Activated CD4-positive, CD25-positive, alpha-beta regulatory T cell (primary cell): ENCODE results near the gene LYPD3.
"Not testable (repeated sequence)": the region's sequence is repeated elsewhere in the genome, so short reads cannot be mapped to it uniquely, and the experiment has no call there.

Experiments
- DNase-seq, 4 experiments: peaks; one replicate each; lab custom pipeline; 2025; lab: John Stamatoyannopoulos, UW

LYPD3 gene

DNA sequence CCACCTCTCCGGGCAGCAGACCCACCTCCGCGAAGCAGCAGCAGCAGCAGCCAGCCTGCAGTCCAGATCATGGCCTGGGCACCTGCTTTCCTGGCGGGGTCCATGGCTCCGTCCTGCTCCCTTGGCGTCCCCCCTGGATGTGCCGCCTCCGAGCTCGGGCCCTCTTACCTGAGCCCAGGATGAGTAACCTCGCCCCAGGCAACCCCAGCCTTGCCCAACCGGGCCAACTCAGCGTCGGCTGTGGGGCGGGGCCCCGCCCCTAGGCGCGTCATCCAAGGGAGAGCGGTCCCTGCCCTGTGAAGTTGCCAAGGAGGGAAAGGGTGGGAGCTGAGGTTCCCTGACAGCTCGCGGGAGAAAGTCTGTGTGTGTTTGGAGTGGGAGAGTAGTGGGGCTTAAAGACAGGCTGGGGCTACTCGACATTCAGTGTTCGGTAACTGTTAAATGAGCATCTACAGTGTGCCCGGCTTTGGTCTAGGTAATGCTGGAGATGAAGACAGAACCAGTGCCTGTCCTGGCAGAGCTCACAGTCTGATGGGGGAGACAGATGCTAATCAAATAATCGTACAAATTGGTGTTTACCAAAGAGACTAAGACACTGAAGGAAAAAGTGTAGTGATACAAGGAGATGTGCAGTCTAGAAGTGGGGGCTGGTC, at the start of gene LYPD3:
Gene LYPD3 (minus strand): TSS at position 141 of the 653 bp plus-strand sequence. CDS start 37 bp downstream, at position 104.
- no peak for DNase-seq

GRCh38 chr19:43512399-43512798, 47.0 kb upstream of the LYPD3 start:
- not testable (repeated sequence) for DNase-seq

GRCh38 chr19:43511324-43511723, 45.9 kb upstream of the LYPD3 start:
- DNase-seq: no peak

DNA sequence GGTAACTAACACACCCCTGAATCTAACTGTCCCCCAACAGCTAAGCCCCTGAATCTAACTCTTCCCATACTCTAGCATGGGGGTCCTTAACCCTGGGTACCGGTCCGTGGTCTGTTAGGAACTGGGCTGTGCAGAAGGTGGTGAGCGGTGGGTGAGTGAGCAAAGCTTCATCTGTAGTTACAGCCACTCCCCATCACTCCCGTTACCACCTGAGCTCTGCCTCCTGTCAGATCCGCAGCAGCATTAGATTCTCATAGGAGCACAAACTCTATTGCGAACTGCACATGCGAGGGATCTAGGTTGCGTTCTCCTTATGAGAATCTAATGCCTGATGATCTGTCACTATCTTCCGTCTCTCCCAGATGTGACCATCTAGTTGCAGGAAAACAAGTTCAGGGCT, 45.3 kb upstream of the LYPD3 start:
- no peak for DNase-seq

DNA sequence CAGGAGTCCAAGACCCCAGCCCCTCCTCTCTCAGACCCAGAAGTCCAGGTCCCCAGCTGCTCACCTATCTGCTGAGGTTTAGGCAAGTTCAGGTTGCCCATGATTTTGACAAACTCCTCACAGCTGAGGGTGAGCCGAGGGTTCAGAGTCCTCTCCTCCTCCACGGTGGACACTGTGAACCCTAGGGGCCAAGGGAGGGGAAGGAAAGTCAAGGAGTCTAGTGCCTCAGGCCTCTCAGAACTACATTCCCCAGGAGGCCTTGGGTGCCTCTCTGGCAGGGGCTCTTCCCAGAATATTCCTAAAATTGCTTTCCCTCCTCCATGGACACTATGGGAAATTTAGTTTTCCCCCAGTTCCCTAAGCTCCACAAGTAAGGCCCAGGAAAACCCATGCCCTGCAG, 42.5 kb upstream of the LYPD3 start:
- DNase-seq: no peak

GRCh38 chr19:43506629-43507028, 41.2 kb upstream of the LYPD3 start:
- DNase-seq: no peak

GRCh38 chr19:43505941-43506340, 40.5 kb upstream of the LYPD3 start:
- DNase-seq: no peak

DNA sequence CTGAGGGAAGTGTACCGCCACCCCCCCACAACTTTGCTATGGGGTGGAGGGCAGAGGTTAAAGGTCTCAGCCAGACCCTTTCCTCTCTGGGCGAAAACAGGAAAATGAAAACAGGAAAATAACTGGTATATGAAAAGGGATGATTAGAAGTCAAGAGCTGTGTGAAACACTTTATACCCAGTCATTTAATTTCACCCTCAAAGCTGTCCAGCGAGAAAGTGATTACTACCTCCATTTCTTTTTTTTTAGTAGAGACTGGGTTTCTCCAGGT, 39.7 kb upstream of the LYPD3 start:
- DNase-seq: no peak

GRCh38 chr19:43504426-43505185, 39.2 kb upstream of the LYPD3 start, which contains the start of gene PHLDB3:
Gene PHLDB3 (minus strand): TSS chr19:43504746. CDS start chr19:43504118, 628 bp downstream.
- DNase-seq: peak; percentile 29 to 51 (median 31)

GRCh38 chr19:43503501-43504425, 38.4 kb upstream of the LYPD3 start:
- DNase-seq: peak; percentile 96 to 98 (median 98)

- no peak for DNase-seq
Measured at GRCh38 chr19:43502419-43502976, 37.1 kb upstream of the LYPD3 start.

GRCh38 chr19:43501661-43502418, 36.4 kb upstream of the LYPD3 start:
- DNase-seq: no peak

- no peak for DNase-seq
Measured at GRCh38 chr19:43499042-43499441, 33.6 kb upstream of the LYPD3 start.

DNA sequence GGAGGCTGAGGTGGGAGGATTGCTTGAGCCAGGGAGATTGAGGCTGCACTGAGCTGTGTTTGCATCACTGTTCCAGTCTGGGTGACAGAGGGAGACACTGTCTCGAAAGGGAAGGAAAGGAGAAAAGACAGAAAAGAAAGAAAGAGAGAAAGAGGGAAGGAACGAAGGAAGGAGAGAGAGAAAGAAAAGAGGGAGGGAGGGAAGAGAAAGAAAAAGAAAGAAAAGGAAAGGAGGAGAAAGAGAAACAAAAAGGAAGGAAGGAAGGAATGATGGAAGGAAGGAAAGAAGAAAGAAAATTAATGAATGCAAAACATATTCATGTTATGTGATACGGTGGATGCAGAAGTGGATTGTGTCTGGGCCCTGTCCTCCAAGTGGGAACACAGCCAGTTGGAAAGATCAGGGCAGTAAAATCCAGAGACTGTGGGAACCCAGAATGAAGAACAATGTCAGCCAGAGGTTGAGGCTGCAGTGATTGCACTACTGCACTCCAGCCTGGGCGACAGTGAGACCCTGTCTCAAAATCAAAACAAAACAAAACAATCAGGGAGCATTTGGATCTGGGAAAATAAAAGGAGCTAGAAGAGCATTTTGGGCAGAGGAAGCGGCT, 32.9 kb upstream of the LYPD3 start:
- DNase-seq: no peak

GRCh38 chr19:43496960-43497359, 31.6 kb upstream of the LYPD3 start:
- DNase-seq: no peak

GRCh38 chr19:43495082-43495481, 29.7 kb upstream of the LYPD3 start:
- DNase-seq: no peak

DNA sequence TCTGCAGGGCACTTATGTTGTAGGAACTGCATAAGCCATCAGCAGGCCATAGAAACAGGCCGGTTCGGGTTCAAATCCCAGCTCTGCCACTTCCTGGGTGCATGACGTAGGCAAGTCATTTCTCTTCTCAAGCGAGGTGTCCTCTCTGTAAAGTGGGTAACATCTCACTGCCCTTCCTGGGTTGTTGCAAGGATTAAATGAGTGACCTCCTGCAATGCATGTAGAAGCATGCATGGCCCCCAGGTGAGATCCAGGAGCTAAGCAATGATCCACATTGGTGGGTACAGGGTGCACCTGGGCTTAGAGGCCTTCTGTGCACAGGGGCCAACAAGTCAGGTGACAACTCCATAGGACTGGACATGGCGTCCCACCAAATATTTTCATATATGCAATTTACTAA, 25.4 kb upstream of the LYPD3 start:
- DNase-seq: no peak

DNA sequence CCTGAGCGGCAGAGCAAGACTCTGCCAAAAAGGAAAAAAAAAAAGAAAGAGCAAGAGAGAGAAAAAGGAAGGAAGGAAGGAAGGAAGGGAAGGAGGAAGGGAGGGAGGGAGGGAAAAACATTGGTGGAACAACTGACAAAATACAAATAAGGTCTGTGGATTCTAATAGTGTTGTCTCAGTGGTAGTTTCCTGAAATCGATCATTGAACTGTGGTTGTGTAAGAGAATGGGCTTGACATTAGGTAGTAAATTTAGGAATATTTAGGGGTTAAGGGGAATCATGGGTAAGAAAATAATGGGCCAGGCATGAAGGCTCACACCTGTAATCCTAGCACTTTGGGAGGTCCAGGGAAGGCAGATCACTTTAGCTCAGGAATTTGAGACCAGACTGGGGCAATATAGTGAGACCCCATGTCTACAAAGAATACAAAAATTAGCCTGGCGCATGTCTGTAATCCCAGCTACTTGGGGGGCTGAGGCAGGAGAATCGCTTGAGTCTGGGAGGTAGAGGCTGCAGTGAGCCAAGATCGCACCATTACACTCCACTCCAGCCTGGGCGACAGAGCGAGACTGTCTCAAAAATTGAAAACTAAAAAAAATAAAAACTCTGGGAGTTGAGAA, 24.7 kb upstream of the LYPD3 start:
- DNase-seq: no peak

DNA sequence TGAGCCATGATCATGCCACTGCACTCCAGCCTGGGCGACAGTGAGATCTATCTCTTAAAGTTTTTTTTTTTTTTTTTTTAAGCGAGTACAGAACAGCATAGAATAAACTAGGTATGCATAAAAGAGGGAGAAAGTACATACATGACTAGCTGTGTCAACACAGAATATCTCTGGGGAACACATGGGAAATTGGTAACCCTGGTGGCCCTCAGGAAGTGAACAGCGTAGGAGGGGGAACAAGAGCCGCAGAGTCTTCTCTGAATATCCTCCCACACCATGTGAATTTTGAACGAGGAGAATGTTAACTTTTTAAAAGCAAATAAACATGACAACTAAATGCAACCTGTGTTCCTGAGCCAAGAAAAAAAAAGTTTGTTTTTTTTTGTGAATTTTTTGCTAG, 23.9 kb upstream of the LYPD3 start:
- DNase-seq: no peak

- no peak for DNase-seq
Measured at GRCh38 chr19:43488179-43488578, 22.8 kb upstream of the LYPD3 start.

DNA sequence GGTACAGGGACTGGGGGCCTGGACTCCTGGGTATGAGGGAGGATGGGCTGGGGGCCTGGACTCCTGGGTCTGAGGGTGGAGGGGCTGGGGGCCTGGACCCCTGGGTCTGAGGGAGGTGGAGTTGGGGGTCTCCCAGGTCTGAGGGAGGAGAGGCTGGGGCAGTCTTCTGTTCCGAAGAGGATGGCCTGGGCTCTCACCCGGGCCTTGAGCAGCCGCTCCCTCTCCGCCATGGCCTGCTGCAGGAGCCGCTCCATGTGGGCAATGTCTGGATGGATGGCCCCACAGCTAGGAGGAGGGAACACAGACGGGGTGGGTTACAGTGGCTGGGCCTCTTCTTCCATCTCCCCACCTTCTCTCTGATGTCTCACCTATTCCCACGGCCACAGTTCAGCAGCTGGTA, 21.0 kb upstream of the LYPD3 start:
- DNase-seq: no peak
